ENCODE measurements around the gene TEX44.
"Not testable (repeated sequence)": the region's sequence is repeated elsewhere in the genome, so short reads cannot be mapped to it uniquely, and the experiment has no call there.

DNA sequence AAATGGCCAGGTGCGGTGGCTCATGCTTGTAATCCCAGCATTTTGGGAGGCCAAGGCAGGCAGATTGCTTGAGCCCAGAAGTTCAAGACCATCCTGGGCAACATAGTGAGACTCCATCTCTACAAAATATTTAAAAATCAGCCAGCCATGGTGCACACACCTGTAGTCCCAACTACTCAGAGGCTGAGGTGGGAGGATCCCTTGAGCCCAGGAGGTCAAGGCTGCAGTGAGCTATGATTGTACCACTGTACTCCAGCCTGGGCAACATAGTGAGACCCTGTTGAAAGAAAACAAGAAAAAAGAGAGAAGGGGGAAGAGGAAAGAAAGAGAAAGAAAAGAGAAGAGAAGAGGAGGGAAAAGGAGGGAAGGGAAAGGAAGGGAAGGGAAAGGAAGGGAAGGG is 4.9 kb upstream of the TEX44 start:
- not testable (repeated sequence) for TF ChIP-seq EP300, POLR2A (IDR thresholded peaks at IDR 0.05)
- TF ChIP-seq, protein P1, sequence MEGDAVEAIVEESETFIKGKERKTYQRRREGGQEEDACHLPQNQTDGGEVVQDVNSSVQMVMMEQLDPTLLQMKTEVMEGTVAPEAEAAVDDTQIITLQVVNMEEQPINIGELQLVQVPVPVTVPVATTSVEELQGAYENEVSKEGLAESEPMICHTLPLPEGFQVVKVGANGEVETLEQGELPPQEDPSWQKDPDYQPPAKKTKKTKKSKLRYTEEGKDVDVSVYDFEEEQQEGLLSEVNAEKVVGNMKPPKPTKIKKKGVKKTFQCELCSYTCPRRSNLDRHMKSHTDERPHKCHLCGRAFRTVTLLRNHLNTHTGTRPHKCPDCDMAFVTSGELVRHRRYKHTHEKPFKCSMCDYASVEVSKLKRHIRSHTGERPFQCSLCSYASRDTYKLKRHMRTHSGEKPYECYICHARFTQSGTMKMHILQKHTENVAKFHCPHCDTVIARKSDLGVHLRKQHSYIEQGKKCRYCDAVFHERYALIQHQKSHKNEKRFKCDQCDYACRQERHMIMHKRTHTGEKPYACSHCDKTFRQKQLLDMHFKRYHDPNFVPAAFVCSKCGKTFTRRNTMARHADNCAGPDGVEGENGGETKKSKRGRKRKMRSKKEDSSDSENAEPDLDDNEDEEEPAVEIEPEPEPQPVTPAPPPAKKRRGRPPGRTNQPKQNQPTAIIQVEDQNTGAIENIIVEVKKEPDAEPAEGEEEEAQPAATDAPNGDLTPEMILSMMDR (IDR thresholded peaks at IDR 0.05) = not testable (repeated sequence)

Data from stomach (tissue), 4 donors.